ENCODE results near the gene PRKN.

Gene PRKN

GRCh38 chr6:162377735-162378134, 349.8 kb downstream of the PRKN start:
- TF ChIP-seq, protein P1, sequence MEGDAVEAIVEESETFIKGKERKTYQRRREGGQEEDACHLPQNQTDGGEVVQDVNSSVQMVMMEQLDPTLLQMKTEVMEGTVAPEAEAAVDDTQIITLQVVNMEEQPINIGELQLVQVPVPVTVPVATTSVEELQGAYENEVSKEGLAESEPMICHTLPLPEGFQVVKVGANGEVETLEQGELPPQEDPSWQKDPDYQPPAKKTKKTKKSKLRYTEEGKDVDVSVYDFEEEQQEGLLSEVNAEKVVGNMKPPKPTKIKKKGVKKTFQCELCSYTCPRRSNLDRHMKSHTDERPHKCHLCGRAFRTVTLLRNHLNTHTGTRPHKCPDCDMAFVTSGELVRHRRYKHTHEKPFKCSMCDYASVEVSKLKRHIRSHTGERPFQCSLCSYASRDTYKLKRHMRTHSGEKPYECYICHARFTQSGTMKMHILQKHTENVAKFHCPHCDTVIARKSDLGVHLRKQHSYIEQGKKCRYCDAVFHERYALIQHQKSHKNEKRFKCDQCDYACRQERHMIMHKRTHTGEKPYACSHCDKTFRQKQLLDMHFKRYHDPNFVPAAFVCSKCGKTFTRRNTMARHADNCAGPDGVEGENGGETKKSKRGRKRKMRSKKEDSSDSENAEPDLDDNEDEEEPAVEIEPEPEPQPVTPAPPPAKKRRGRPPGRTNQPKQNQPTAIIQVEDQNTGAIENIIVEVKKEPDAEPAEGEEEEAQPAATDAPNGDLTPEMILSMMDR (IDR thresholded peaks at IDR 0.05; ENCODE audit: insufficient read depth, low read depth, low read length, missing control alignments): no peak
- H3K4me3 ChIP-seq (ENCODE audit: low read length): no peak overlapping the region
- no peak for DNase-seq (ENCODE audit: low read depth)

GRCh38 chr6:162373868-162374267, 353.7 kb downstream of the PRKN start:
- H3K4me3 ChIP-seq (ENCODE audit: low read length): no peak overlapping the region
- DNase-seq (ENCODE audit: low read depth): no peak
- TF ChIP-seq, protein P1 (IDR thresholded peaks at IDR 0.05; ENCODE audit: insufficient read depth, low read depth, low read length, missing control alignments): no peak

DNA sequence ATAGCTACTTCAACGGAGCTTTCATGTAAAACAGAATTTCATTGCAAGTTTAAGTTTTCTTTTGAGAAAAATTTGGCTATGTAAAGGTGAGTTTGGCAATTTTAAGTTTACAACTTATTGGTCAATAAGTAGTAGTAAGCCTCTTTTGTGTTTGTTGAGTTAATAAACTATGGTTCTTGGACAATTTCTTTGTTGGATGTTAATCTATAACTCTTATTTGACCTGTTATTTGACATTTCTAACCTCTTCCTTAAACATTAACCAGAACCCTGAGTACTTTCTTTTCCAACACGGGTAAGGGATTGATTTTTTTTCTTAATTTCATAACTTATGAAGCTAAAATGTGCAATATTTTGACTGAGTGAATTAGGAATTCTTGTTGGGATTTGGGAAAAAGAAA, 354.4 kb downstream of the PRKN start:
- TF ChIP-seq, protein P1 (IDR thresholded peaks at IDR 0.05; ENCODE audit: insufficient read depth, low read depth, low read length, missing control alignments): no peak
- H3K4me3 ChIP-seq (ENCODE audit: low read length): no peak overlapping the region
- no peak for DNase-seq (ENCODE audit: low read depth)

DNA sequence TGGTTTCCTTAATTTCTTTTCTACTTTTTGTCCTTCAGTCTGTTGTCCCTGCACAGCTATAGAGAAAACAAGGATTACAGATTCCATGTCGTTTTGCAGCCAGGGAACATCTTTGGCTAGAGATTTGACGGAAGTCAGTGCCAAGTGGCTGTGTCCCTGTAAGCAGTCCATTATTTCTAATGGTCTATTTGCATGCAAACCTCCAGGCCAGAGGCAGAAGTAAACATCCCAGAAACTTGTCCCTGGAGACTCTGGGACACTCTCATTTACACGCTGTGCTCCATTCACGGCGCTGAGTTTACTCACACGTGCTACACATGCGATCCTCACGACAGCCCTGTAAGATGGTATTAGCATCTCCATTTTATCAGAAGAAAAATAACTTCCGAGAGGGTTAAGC, 355.5 kb downstream of the PRKN start:
- DNase-seq (ENCODE audit: low read depth): no peak
- TF ChIP-seq, protein P1 (IDR thresholded peaks at IDR 0.05; ENCODE audit: insufficient read depth, low read depth, low read length, missing control alignments): no peak
- no peak overlapping the region for H3K4me3 ChIP-seq (ENCODE audit: low read length)

DNA sequence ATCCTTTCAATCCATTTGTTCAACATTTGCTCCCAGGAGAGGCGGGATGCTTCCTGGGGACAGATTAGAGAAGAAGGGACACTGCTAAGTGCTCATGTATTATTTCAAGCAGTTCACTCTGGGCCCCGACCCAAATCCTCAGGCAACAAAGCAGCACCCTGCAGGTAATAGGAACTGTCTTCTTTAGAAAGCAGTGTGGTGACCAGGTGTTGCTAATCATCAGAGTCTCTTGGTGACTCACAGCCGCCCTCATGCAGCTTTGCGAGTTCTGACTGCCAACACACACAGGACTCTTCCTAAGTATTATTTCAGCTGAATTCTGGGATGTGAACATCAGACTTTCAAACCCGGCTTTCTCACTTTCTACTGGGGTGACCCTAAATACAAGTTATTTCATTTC, 356.4 kb downstream of the PRKN start:
- no peak overlapping the region for H3K4me3 ChIP-seq (ENCODE audit: low read length)
- TF ChIP-seq, protein P1 (IDR thresholded peaks at IDR 0.05; ENCODE audit: insufficient read depth, low read depth, low read length, missing control alignments): no peak
- no peak for DNase-seq (ENCODE audit: low read depth)

GRCh38 chr6:162369091-162369490, 358.5 kb downstream of the PRKN start:
- no peak for DNase-seq (ENCODE audit: low read depth)
- TF ChIP-seq, protein P1 (IDR thresholded peaks at IDR 0.05; ENCODE audit: insufficient read depth, low read depth, low read length, missing control alignments): no peak
- H3K4me3 ChIP-seq (ENCODE audit: low read length): no peak overlapping the region

DNA sequence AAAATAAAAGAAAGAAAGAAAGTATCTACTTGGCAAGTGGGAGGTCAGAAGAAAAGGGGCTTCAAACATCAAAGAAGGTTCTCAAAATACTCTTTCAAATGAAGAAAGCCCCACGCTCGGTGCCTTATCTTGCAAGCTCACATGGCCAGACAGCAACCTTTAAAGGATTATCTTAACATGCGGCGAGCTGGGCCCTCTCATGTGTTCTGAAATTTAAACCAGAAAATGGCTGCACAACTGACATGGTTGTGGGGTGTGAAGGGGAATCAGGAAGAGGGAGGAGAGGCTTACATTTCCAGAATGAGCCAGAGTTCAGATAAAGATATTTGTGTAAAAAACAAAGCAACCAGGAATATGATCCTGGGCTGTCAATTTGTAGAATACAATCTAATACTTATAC, 363.1 kb downstream of the PRKN start:
- H3K4me3 ChIP-seq (ENCODE audit: low read length): no peak overlapping the region
- no peak for DNase-seq (ENCODE audit: low read depth)
- TF ChIP-seq, protein P1 (IDR thresholded peaks at IDR 0.05; ENCODE audit: insufficient read depth, low read depth, low read length, missing control alignments): no peak

All from epithelial cell of esophagus (primary cell).